ENCODE results near the gene IGF2R. TPM values are rescaled to one million over a fixed set of nuclear protein-coding genes. Genes with fewer than 3 reads are reported as not detected.
A peak's percentile ranks its signal among the peaks of the same experiment; 100 is the strongest.

Gene IGF2R
- total RNA-seq, 2 donors from 2014 or later, result 60.3 to 91.3 TPM

GRCh38 chr6:160040055-160040454 is 71.2 kb downstream of the IGF2R start:
- no peaks in the 10 kb centered on the region for H3K27me3 ChIP-seq (replicated peaks; ENCODE audit: insufficient read depth)
- no peaks in the 10 kb centered on the region for H3K9me3 ChIP-seq
- H3K4me1 ChIP-seq (replicated peaks), result peaks cover 6% of the 10 kb centered on the region
- intact Hi-C loops (cut with DNase I), result no loop called here
- TF ChIP-seq CTCF (IDR thresholded peaks at IDR 0.05), result no peak
- TF ChIP-seq POLR2AphosphoS5 (IDR thresholded peaks at IDR 0.05), result no peak
- TF ChIP-seq POLR2A (IDR thresholded peaks at IDR 0.05), result no peak
- no peak for DNase-seq (ENCODE audit: low spot score)
- H3K27ac ChIP-seq, result no peak overlapping the region
- no peaks in the 10 kb centered on the region for H3K36me3 ChIP-seq
- H3K4me3 ChIP-seq, result no peak overlapping the region
- WGBS, result 92% methylated on average over 4 of the region's 4 CpGs

GRCh38 chr6:160040527-160041264 is 71.8 kb downstream of the IGF2R start:
- no peaks in the 10 kb centered on the region for H3K9me3 ChIP-seq
- TF ChIP-seq POLR2A (IDR thresholded peaks at IDR 0.05), result no peak
- H3K4me1 ChIP-seq (replicated peaks), result peaks cover 6% of the 10 kb centered on the region
- H3K36me3 ChIP-seq, result no peaks in the 10 kb centered on the region
- 93% methylated on average over 19 of the region's 19 CpGs for WGBS
- H3K27ac ChIP-seq, result peak overlapping the region; percentile 2 to 22
- no peak for DNase-seq (ENCODE audit: low spot score)
- H3K4me3 ChIP-seq, result no peak overlapping the region
- intact Hi-C loops (cut with DNase I), result no loop called here
- no peaks in the 10 kb centered on the region for H3K27me3 ChIP-seq (replicated peaks; ENCODE audit: insufficient read depth)

- peak; percentile 91 for DNase-seq (ENCODE audit: low spot score)
- 33% methylated on average over 6 of the region's 6 CpGs for WGBS
- no peaks in the 10 kb centered on the region for H3K27me3 ChIP-seq (replicated peaks; ENCODE audit: insufficient read depth)
- peak overlapping the region; percentile 2 to 22 for H3K27ac ChIP-seq
- no peak for TF ChIP-seq POLR2A (IDR thresholded peaks at IDR 0.05)
- TF ChIP-seq POLR2AphosphoS5 (IDR thresholded peaks at IDR 0.05), result peak; percentile 77
- peak in 3 of 4 experiments; percentile 20 to 62 (median 62) for TF ChIP-seq CTCF (IDR thresholded peaks at IDR 0.05)
- no peaks in the 10 kb centered on the region for H3K9me3 ChIP-seq
- H3K4me3 ChIP-seq, result no peak overlapping the region
- H3K4me1 ChIP-seq (replicated peaks), result peaks cover 6% of the 10 kb centered on the region
- H3K36me3 ChIP-seq, result peaks cover 0 to 2% of the 10 kb centered on the region in 2 donors
- intact Hi-C loops (cut with DNase I), result no loop called here
Measured at GRCh38 chr6:160041608-160042007, 72.7 kb downstream of the IGF2R start.

GRCh38 chr6:160042014-160042773 is 73.3 kb downstream of the IGF2R start:
- intact Hi-C loops (cut with DNase I), result no loop called here
- no peaks in the 10 kb centered on the region for H3K27me3 ChIP-seq (replicated peaks; ENCODE audit: insufficient read depth)
- DNase-seq (ENCODE audit: low spot score), result peak; percentile 47
- TF ChIP-seq CTCF (IDR thresholded peaks at IDR 0.05), result no peak
- no peak for TF ChIP-seq POLR2A (IDR thresholded peaks at IDR 0.05)
- TF ChIP-seq POLR2AphosphoS5 (IDR thresholded peaks at IDR 0.05), result peak; percentile 60
- H3K36me3 ChIP-seq, result peaks cover 0 to 2% of the 10 kb centered on the region in 2 donors
- 60% methylated on average over 12 of the region's 12 CpGs for WGBS
- H3K27ac ChIP-seq, result peak overlapping the region; percentile 22 to 30
- no peaks in the 10 kb centered on the region for H3K9me3 ChIP-seq
- peaks cover 6% of the 10 kb centered on the region for H3K4me1 ChIP-seq (replicated peaks)
- H3K4me3 ChIP-seq, result no peak overlapping the region

GRCh38 chr6:160042788-160043301 is 74.0 kb downstream of the IGF2R start:
- TF ChIP-seq CTCF (IDR thresholded peaks at IDR 0.05) (no peak), POLR2AphosphoS5 (IDR thresholded peaks at IDR 0.05) (no peak), POLR2A (IDR thresholded peaks at IDR 0.05) (no peak)
- H3K4me1 ChIP-seq (replicated peaks), result peaks cover 6% of the 10 kb centered on the region
- 46% methylated on average over 11 of the region's 11 CpGs for WGBS
- no peaks in the 10 kb centered on the region for H3K9me3 ChIP-seq
- no peak for DNase-seq (ENCODE audit: low spot score)
- H3K36me3 ChIP-seq, result peaks cover 0 to 5% of the 10 kb centered on the region in 2 donors
- peak overlapping the region; percentile 22 to 30 for H3K27ac ChIP-seq
- intact Hi-C loops (cut with DNase I), result no loop called here
- no peak overlapping the region for H3K4me3 ChIP-seq
- no peaks in the 10 kb centered on the region for H3K27me3 ChIP-seq (replicated peaks; ENCODE audit: insufficient read depth)
